HepG2 (cell line): ENCODE results near the gene TCFL5. TPM values are rescaled to one million over a fixed set of nuclear protein-coding genes. Genes with fewer than 3 reads are reported as not detected.

Experiments
- BRD4 ChIP-seq: sonication (generic); formaldehyde crosslinking; IDR thresholded peaks from 2 replicates; pipeline ENCODE4 v1.4.0; 2020; ENCODE audit warnings: missing genetic modification reagents
- CBX5 ChIP-seq: sonication (generic); formaldehyde crosslinking; IDR thresholded peaks from 2 replicates; pipeline ENCODE4 v1.4.0; 2020; ENCODE audit warnings: missing genetic modification reagents, borderline replicate concordance
- EEA1 ChIP-seq: sonication (generic); formaldehyde crosslinking; IDR thresholded peaks from 2 replicates; pipeline ENCODE4 v1.5.1; 2020; ENCODE audit warnings: mild to moderate bottlenecking, missing genetic modification reagents, borderline replicate concordance
- GZF1 ChIP-seq: sonication (generic); formaldehyde crosslinking; IDR thresholded peaks from 2 replicates; pipeline ENCODE4 v1.5.1; 2020; ENCODE audit warnings: mild to moderate bottlenecking, missing genetic modification reagents
- KDM4B ChIP-seq: sonication (generic); formaldehyde crosslinking; IDR thresholded peaks from 2 replicates; pipeline ENCODE4 v1.4.0; 2020; ENCODE audit warnings: missing genetic modification reagents
- MIER3 ChIP-seq: IDR thresholded peaks from 2 replicates; pipeline ENCODE4 v1.6.1; 2016; ENCODE audit warnings: missing compliant biosample characterization, borderline replicate concordance
- MTA3 ChIP-seq: sonication (generic); formaldehyde crosslinking; IDR thresholded peaks from 2 replicates; pipeline ENCODE4 v1.4.0; 2020; ENCODE audit warnings: missing genetic modification reagents
- NFKB2 ChIP-seq: sonication (generic); formaldehyde crosslinking; IDR thresholded peaks from 2 replicates; pipeline ENCODE4 v1.4.0; 2020; ENCODE audit warnings: missing genetic modification reagents, borderline replicate concordance
- RXRA ChIP-seq: sonication (generic); formaldehyde crosslinking; IDR thresholded peaks from 2 replicates; pipeline ENCODE4 v1.5.1; 2020; ENCODE audit warnings: missing genetic modification reagents
- SMARCC2 ChIP-seq: fragments of 450-650 bp; IDR thresholded peaks from 2 replicates; pipeline ENCODE4 v1.6.1; 2017; ENCODE audit warnings: antibody characterized with exemption, mild to moderate bottlenecking
- SNRNP70 ChIP-seq: fragments of 200-400 bp; formaldehyde crosslinking; IDR thresholded peaks from 2 replicates; pipeline ENCODE4 v1.6.1; 2017; ENCODE audit warnings: mild to moderate bottlenecking, low read depth, low read length, moderate library complexity
- TOPORS ChIP-seq: sonication (generic); formaldehyde crosslinking; IDR thresholded peaks from 2 replicates; pipeline ENCODE4 v1.8.0; 2023; ENCODE audit warnings: mild to moderate bottlenecking, missing genetic modification reagents
- ZNF251 ChIP-seq: sonication (generic); formaldehyde crosslinking; IDR thresholded peaks from 2 replicates; pipeline ENCODE4 v1.9.0; 2021; ENCODE audit warnings: mild to moderate bottlenecking, missing genetic modification reagents
- ZNF33B ChIP-seq: sonication (generic); formaldehyde crosslinking; IDR thresholded peaks from 2 replicates; pipeline ENCODE4 v1.5.1; 2020; ENCODE audit warnings: mild to moderate bottlenecking, missing genetic modification reagents
- ZNF569 ChIP-seq: sonication (generic); formaldehyde crosslinking; IDR thresholded peaks from 2 replicates; pipeline ENCODE4 v1.5.0; 2020; ENCODE audit warnings: mild to moderate bottlenecking, missing genetic modification reagents, moderate library complexity, borderline replicate concordance
- ZNF629 ChIP-seq: sonication (generic); formaldehyde crosslinking; conservative IDR thresholded peaks from 2 replicates; pipeline ENCODE4 v1.5.0; 2020; ENCODE audit warnings: missing genetic modification reagents
- ZNF878 ChIP-seq: sonication (generic); formaldehyde crosslinking; IDR thresholded peaks from 2 replicates; pipeline ENCODE4 v1.8.1; 2023; ENCODE audit warnings: mild to moderate bottlenecking, missing genetic modification reagents, moderate library complexity
- ZNF891 ChIP-seq: sonication (generic); formaldehyde crosslinking; IDR thresholded peaks from 2 replicates; pipeline ENCODE4 v1.5.0; 2020; ENCODE audit warnings: mild to moderate bottlenecking, missing genetic modification reagents
- ZSCAN21 ChIP-seq: sonication (generic); formaldehyde crosslinking; IDR thresholded peaks from 2 replicates; pipeline ENCODE4 v1.8.0; 2022; ENCODE audit warnings: mild to moderate bottlenecking, missing genetic modification reagents, moderate library complexity, borderline replicate concordance
- ZSCAN31 ChIP-seq: sonication (generic); formaldehyde crosslinking; IDR thresholded peaks from 2 replicates; pipeline ENCODE4 v1.5.0; 2020; ENCODE audit warnings: low read depth, mild to moderate bottlenecking, missing genetic modification reagents
- ZZZ3 ChIP-seq: sonication (generic); formaldehyde crosslinking; IDR thresholded peaks from 2 replicates; pipeline ENCODE4 v1.4.0; 2020; ENCODE audit warnings: missing genetic modification reagents, mild to moderate bottlenecking, borderline replicate concordance
- polyA plus RNA-seq, 8 experiments: library from polyadenylated mRNA; depleted of rRNA in 3 of 8; stranded (reverse) in 7 of 8; unstranded in 1 of 8; fragments of >200 nt; fragmentation: Illumina TruSeq in 4 of 8; extraction: Trizol in 4 of 8; gene quantifications; 2 replicates each; pipeline versions ENCODE4 v1.2.1 to v1.2.3, GENCODE V29; 2011 to 2016; ENCODE audit warnings: low read depth in 4 of 8, missing spikeins in 1 of 8, mixed read lengths in 1 of 8; ENCODE audit not compliant: insufficient read depth in 1 of 8
- total RNA-seq, 5 experiments: library from RNA; depleted of rRNA; stranded (reverse); fragments of >200 nt; fragmentation: Illumina TruSeq; extraction: Trizol; gene quantifications; 2 replicates each; pipeline ENCODE4 v1.2.3, GENCODE V29; 2016; ENCODE audit warnings: low read depth in 1 of 5
- TF ChIP-seq, protein P1 (sequence below): conservative IDR thresholded peaks from 2 replicates; pipeline ENCODE4 v1.6.1; 2018; ENCODE audit warnings: missing genetic modification reagents
- TF ChIP-seq, protein P2 (sequence below): sonication (generic); formaldehyde crosslinking; IDR thresholded peaks from 2 replicates; pipeline ENCODE4 v1.4.0; 2020; ENCODE audit warnings: missing genetic modification reagents, borderline replicate concordance
- TF ChIP-seq, protein P3 (sequence below): sonication (generic); formaldehyde crosslinking; IDR thresholded peaks from 2 replicates; pipeline ENCODE4 v1.4.0; 2020; ENCODE audit warnings: missing genetic modification reagents, borderline replicate concordance

TCFL5 gene
- total and polyA plus RNA-seq, 2 of the 13 experiments (the other 11 are each of a cell fraction or from before 2014, with no cell fraction given) = 14.8 to 20.0 TPM

DNA sequence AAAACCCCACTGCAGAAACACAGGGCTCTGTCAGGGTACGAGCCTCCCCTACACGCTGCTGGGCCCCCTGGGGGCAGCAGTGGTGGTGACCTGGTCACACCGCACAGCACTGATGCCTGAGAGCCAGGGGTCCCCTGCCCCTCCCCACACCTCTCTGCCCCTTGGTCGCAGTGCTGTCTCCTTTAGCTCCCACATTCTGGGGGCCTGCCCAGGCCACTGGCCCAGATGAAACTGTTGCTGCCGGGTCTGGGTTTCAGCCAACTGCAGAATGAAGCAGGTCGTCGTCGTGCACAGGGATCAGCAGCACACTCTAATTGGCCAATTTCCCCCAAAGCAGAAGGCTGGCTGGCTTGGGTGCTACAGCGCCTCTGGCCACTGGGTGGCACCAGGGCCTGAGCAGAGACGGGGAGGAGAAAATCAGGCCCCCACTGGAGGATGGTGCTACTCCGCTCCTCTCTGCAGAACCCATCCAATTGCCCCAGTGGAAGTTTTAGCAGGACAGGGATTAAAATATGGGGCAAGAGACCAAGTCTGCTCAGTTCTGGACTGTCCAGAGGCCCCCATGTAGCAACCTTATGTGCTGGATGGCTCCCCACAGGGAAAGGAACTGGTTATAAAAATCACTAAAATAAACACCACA lies 38.5 kb upstream of the TCFL5 start (continued):
- TF ChIP-seq ZNF891 (CRISPR knock-in tag) = peak; percentile 95
- TF ChIP-seq, protein P1, sequence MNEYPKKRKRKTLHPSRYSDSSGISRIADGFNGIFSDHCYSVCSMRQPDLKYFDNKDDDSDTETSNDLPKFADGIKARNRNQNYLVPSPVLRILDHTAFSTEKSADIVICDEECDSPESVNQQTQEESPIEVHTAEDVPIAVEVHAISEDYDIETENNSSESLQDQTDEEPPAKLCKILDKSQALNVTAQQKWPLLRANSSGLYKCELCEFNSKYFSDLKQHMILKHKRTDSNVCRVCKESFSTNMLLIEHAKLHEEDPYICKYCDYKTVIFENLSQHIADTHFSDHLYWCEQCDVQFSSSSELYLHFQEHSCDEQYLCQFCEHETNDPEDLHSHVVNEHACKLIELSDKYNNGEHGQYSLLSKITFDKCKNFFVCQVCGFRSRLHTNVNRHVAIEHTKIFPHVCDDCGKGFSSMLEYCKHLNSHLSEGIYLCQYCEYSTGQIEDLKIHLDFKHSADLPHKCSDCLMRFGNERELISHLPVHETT (CRISPR knock-in tag) = no peak; the same call in 1 of the 2 replicates
- peak; percentile 73; the same call in 1 of the 2 replicates for TF ChIP-seq GZF1 (CRISPR knock-in tag)
- TF ChIP-seq BRD4 (CRISPR knock-in tag) = peak; percentile 61; the same call in 1 of the 2 replicates
- TF ChIP-seq, protein P2, sequence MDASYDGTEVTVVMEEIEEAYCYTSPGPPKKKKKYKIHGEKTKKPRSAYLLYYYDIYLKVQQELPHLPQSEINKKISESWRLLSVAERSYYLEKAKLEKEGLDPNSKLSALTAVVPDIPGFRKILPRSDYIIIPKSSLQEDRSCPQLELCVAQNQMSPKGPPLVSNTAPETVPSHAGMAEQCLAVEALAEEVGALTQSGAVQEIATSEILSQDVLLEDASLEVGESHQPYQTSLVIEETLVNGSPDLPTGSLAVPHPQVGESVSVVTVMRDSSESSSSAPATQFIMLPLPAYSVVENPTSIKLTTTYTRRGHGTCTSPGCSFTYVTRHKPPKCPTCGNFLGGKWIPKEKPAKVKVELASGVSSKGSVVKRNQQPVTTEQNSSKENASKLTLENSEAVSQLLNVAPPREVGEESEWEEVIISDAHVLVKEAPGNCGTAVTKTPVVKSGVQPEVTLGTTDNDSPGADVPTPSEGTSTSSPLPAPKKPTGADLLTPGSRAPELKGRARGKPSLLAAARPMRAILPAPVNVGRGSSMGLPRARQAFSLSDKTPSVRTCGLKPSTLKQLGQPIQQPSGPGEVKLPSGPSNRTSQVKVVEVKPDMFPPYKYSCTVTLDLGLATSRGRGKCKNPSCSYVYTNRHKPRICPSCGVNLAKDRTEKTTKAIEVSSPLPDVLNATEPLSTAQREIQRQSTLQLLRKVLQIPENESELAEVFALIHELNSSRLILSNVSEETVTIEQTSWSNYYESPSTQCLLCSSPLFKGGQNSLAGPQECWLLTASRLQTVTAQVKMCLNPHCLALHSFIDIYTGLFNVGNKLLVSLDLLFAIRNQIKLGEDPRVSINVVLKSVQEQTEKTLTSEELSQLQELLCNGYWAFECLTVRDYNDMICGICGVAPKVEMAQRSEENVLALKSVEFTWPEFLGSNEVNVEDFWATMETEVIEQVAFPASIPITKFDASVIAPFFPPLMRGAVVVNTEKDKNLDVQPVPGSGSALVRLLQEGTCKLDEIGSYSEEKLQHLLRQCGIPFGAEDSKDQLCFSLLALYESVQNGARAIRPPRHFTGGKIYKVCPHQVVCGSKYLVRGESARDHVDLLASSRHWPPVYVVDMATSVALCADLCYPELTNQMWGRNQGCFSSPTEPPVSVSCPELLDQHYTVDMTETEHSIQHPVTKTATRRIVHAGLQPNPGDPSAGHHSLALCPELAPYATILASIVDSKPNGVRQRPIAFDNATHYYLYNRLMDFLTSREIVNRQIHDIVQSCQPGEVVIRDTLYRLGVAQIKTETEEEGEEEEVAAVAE (CRISPR knock-in tag) = peak; percentile 89
- no peak for TF ChIP-seq EEA1 (CRISPR knock-in tag)
- no peak for TF ChIP-seq SNRNP70
- TF ChIP-seq ZNF251 (CRISPR knock-in tag) = no peak
- TF ChIP-seq ZSCAN31 (CRISPR knock-in tag) = peak; percentile 96
- peak; percentile 96 for TF ChIP-seq NFKB2
- TF ChIP-seq SMARCC2 = no peak
- TF ChIP-seq RXRA (CRISPR knock-in tag) = peak; percentile 71
- TF ChIP-seq ZSCAN21 (CRISPR knock-in tag) = peak; percentile 85
- TF ChIP-seq, protein P3, sequence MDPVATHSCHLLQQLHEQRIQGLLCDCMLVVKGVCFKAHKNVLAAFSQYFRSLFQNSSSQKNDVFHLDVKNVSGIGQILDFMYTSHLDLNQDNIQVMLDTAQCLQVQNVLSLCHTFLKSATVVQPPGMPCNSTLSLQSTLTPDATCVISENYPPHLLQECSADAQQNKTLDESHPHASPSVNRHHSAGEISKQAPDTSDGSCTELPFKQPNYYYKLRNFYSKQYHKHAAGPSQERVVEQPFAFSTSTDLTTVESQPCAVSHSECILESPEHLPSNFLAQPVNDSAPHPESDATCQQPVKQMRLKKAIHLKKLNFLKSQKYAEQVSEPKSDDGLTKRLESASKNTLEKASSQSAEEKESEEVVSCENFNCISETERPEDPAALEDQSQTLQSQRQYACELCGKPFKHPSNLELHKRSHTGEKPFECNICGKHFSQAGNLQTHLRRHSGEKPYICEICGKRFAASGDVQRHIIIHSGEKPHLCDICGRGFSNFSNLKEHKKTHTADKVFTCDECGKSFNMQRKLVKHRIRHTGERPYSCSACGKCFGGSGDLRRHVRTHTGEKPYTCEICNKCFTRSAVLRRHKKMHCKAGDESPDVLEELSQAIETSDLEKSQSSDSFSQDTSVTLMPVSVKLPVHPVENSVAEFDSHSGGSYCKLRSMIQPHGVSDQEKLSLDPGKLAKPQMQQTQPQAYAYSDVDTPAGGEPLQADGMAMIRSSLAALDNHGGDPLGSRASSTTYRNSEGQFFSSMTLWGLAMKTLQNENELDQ = no peak
- TF ChIP-seq MTA3 (CRISPR knock-in tag) = no peak
- peak; percentile 57; the same call in 1 of the 2 replicates for TF ChIP-seq TOPORS (CRISPR knock-in tag)
- peak; percentile 83 for TF ChIP-seq MIER3 (CRISPR knock-in tag)
- no peak for TF ChIP-seq ZZZ3 (CRISPR knock-in tag)
- TF ChIP-seq ZNF629 (CRISPR knock-in tag) = no peak; the same call in 1 of the 2 replicates
- TF ChIP-seq ZNF569 (CRISPR knock-in tag) = no peak
- TF ChIP-seq KDM4B = no peak; the same call in 1 of the 2 replicates
- peak; percentile 50; the same call in 1 of the 2 replicates for TF ChIP-seq CBX5
- TF ChIP-seq ZNF33B (CRISPR knock-in tag) = no peak
- peak; percentile 94 for TF ChIP-seq ZNF878 (CRISPR knock-in tag)
